UCSD-AML1 (cell line): ENCODE measurements around the gene RFFL.
A peak's percentile ranks its signal among the peaks of the same experiment; 100 is the strongest.
"Not testable (repeated sequence)": the region's sequence is repeated elsewhere in the genome, so short reads cannot be mapped to it uniquely, and the experiment has no call there.

Source experiments
- DNase-seq: peaks from one replicate; lab custom pipeline; 2025; ENCODE audit not compliant: unreplicated experiment; lab: John Stamatoyannopoulos, UW

The RFFL gene

GRCh38 chr17:35063514-35064223, at the start of gene RFFL:
RFFL (minus strand) TSS chr17:35063707; CDS start chr17:35026553, 37,154 bp downstream.
- peak; percentile 80 for DNase-seq

DNA sequence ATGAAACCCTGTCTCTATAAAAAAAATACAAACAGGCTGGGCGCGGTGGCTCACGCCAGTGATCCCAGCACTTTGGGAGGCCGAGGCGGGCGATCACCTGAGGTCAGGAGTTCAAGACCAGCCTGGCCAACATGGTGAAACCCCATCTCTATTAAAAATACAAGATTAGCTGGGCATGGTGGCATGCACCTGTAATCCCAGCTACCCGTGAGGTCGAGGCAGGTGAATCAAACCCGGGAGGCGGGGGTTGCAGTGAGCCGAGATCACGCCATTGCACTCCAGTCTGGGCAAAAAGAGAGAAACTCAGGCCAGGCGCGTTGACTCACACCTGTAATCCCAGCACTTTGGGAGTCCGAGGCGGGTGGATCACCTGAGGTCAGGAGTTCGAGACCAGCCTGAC, 47.3 kb upstream of the RFFL start:
- not testable (repeated sequence) for DNase-seq

DNA sequence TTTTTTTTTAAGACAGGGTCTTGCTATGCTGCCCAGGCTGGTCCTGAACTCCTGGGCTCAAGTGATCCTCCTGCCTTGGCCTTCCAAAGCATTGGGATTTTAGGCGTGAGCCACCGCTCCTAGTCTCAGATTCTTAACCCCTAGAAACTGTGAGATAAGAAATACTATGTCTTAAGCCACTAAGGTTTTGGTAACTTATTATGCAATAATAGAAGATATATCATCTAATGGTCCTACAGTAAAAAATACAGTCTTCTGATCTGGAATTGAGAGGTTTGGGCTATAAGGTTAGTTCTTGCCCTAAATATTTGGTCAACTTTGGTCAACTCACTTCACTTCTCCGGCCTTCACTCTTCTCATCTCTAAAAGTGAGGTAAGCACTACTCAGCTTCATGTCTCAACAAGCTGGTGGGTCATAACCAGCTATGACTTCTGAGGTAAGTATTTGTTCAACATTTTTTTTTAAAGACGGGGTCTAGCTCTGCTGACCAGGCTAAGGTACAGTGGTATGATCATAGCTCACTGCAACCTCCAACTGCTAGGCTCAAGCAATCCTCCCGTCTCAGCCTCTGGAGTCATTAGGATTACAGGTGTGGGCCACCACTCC, 41.4 kb upstream of the RFFL start:
- no peak for DNase-seq

DNA sequence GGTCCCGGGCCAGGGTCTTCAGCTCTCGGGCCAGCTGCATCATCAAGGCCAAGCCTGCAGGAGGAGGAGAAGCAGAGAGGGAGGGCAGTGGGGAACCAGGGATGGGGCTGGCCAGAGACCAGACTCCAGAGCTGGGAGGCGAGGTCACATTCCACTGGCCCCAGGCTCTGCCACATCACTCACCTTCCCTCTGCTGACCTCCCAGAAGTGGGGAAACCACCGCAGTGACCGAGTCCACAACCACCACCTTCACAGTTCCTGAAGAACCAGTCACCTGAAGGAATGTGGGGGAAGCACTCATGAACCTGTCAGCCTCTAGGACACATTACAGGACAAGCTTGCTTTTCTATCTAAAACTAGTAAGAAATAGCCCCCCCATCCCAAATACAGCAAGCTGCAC, 39.8 kb upstream of the RFFL start:
- DNase-seq, result no peak

DNA sequence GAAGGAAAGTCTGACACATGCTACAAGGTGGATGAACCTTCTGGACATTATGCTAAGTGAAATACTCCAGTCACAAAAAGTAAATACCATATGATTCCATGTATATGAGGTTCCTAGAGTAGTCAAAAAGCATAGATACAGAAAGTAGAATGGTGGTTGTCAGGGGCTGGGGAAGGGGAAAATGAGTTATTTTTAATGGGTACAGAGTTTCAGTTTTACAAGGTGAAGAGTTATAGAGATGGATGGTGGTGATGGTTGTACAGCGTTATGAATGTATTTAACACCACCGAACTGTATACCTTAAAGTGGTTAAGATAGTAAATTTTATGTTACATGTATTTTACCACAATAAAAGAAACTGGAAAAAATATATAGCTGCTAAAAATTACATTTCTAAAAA, 38.2 kb upstream of the RFFL start:
- DNase-seq, result no peak

GRCh38 chr17:35101036-35101435, 37.5 kb upstream of the RFFL start:
- no peak for DNase-seq

DNA sequence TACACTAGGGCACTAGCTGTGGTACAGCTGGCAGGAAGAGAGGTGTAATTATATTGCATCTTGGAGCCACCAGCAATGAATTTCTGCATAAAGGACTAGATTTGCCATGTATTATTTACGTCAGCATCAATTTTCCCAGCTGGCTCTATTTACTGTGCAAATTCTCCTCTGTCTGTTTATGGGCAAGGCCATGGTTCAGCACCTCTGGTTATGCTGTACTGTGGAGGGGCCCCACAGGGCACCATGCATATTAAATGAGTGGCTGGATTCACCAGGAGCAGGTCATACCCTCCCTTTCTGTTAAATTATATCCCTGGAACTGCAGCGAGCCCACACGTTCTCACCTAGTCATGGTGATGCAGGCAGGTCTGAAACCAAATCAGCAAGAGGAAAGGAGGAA, 36.4 kb upstream of the RFFL start:
- DNase-seq, result no peak

- no peak for DNase-seq
Measured at GRCh38 chr17:35097776-35098175, 34.3 kb upstream of the RFFL start.

DNA sequence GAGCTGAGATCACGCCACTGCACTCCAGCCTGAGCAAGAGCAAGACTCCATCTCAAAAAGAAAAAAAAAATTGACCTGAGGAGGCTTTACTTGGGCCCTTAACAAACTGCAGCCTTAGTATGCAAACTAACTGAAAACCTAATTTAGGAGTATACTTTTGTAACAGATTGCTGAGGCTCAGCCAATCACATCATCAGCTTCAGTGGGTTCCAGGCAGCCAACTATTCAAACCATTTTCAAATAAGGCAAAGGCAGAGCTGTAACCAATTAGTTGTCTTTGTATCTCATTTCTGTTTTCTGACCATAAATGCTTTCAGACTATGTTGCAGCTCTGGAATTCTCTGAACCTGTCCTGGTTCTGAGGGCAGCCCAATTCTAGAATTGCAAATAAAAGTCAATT, 32.2 kb upstream of the RFFL start:
- DNase-seq, result no peak

- DNase-seq, result no peak
Measured at GRCh38 chr17:35094902-35095301, 31.4 kb upstream of the RFFL start.

DNA sequence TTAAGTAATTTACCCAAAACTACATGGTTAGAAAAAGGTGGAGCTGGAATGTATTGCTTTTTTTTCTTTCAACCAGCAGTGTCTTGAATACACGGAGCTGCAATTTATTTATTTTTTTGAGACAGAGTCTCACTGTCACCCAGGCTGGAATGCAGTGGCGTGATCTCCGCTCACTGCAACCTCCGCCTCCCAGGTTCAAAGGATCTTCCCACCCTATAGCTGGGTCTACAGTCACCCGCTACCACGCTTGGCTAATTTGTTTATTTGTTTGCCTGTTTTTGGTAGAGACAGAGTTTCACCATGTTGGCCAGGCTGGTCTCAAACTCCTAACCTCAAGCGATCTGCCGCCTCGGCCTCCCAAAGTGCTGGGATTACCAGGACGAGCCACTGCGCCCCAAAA, 27.2 kb upstream of the RFFL start:
- not testable (repeated sequence) for DNase-seq

DNA sequence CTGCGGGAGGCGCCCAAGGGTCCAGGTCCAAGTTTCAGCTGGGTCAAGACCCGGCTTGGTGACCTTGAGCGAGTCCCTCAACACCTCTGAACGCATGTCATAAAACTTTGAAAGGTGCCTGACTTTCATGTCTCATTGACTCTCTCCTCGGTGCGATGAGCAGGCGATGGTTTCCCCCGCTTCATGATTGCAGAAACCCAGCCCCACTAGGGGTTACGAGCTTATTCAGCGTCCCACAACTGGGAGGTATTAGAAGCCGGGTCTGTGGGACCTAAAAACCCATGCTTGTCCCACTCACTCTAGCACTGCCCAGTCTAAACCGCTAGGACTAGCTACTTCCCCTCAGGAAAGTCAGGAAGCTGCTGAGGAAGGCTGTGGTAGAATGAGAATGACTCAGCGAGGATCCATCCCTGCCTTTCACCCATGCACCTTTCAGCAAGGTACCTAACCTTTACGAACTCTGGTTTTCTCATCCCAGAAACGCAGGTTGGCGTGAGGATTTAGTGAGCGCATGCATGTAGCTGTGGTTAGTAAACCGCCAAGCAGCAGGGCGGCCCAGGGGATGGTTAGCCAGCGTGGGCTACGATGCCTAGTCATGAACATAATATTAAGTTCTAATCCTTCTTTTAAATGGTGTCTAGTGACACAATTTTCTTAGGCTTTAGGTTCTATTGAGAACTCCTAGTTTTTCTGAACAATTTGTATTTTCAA, 26.2 kb upstream of the RFFL start:
- DNase-seq, result peak; percentile 82

DNA sequence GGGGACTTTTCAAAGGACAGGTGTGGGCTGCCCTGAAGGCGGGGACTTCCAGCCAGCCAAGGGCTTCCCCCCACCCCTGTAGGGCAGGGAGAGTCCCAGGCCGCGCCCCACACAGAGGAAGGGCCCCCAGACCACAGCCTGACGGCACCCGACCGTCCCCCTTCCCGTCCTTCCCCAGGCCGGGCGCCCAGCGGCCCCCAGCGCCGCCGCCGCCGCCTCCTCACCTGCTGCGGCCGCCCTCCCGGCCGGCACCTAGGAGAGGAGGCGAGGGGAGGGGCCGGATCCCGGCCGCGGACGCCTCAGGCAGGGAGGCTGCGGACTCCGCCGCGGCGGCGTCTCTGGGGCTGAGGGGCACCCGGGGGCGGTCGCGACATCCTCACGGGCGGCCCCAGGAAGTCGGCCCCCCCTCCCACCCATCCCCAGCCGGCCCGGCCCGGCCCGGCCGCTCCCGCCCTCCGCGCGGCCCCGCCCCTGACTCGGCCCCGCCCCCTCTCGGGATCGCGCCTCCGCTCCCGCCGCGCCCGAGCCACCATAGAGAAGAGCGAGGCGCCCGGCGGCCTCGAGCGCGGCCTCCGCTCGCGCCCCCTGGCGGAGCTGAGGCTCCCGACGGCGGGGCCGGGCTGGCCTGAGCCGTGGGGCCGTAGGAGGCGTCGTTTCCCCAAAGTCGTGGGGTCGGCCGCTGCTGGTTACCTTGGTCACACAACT, 25.5 kb upstream of the RFFL start:
- peak; percentile 92 for DNase-seq

- peak; percentile 63 for DNase-seq
Measured at GRCh38 chr17:35088356-35088880, 24.9 kb upstream of the RFFL start.

DNA sequence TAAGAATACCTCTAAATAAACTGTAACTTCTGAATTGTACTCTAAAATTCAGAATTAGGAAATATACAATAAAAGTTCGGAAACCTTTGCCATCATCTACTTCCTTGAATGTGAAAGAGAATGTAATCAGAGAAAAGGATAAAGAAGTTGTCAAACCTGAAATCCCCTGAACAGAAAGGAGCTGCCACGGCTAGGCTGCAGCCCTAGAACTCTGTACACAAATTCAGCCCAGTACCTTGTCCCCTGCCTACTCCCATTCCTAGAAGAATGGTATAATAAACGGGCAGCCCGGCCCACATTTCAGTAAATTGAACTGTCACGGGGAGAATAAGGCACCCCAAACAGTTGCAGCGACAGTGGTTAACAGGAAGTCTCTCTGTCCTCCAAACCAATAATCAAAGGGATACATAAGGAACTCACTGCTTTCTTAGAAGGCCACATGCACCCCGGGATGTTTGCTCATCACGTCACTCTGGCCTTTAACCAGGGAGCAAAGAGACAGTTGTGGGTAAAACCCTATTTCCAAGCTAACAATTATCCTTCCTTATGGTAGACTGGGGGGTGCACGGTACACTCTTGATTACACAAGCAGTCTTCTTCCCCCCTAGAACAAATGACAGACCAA, 24.3 kb upstream of the RFFL start:
- peak; percentile 41 for DNase-seq

DNA sequence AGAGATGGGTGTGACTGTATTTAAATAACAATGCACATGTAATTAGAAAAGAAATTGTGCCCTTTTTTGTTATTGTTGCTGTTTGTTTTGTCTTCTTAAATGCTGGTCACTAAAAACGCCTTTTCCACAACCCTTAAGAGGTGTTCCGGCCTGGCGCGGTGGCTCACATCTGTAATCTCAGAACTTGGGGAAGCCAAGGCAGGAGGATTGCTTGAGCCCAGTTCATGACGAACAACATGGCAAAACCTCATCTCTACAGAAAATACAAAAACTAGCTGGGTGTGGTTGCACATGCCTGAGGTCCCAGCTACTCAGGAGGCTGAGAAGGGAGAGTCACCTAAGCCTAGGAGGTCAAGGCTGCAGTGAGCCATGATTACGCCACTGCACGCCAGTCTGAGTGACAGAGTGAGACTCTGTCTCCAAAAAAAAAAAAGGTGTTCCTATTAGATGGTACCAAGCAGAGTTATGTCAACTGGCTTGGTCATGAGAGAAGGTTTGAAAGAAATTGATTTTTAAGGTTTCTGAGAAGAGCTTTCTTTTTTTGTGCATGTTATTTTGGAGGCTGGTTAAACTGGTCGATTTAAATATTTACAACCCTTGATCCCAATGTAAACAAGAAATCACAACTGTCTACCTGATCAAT, 23.5 kb upstream of the RFFL start:
- no peak for DNase-seq

- no peak for DNase-seq
Measured at GRCh38 chr17:35086164-35086563, 22.7 kb upstream of the RFFL start.

- no peak for DNase-seq
Measured at GRCh38 chr17:35084987-35085386, 21.5 kb upstream of the RFFL start.

- no peak for DNase-seq
Measured at GRCh38 chr17:35083071-35083470, 19.6 kb upstream of the RFFL start.

GRCh38 chr17:35082073-35082657, 18.7 kb upstream of the RFFL start:
- no peak for DNase-seq
